ENCODE data around the gene PROK1.
"Not testable (repeated sequence)": the region's sequence is repeated elsewhere in the genome, so short reads cannot be mapped to it uniquely, and the experiment has no call there.

PROK1 gene

DNA sequence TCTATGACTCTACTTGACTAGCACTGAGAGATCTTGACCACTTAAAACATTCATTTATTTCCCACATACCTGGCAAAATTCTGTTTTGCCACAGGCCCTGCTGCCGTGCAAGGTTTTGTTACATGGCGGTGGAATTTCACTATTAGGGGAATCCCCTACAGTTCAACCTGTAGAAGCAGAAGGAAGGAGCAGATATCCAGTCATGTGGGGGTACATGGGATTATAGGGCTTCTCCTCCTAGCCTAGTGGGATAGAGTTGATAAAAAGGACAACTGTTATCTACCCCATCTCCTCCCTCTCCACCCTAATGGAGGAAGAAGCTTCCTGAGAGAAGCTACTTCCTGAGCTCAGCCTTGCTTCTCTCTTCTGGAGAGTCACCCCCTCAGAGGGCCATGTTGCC lies 17.7 kb upstream of the PROK1 start:
- no peak for DNase-seq (ENCODE audit: low spot score)

DNA sequence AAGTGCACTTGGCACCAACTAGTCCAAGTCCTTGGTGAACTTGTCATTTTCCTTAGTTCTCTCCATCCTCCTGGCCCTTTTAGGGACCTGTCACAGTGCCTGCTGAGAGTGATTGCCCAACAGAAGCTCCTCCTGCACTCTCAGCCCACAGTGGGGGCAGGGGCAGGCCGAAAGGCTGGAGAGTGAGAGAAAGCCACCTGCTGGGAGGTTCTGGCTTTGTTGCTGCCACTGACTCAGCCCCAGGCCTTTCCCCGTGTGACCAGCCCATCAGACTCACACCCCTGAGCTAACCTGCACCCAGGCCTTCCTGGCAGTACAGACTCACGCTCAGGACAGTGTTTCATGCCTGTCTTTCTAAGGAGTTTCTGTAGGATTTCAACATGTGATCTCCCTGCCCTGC lies 17.1 kb upstream of the PROK1 start:
- peak; percentile 21 for DNase-seq (ENCODE audit: low spot score)

DNA sequence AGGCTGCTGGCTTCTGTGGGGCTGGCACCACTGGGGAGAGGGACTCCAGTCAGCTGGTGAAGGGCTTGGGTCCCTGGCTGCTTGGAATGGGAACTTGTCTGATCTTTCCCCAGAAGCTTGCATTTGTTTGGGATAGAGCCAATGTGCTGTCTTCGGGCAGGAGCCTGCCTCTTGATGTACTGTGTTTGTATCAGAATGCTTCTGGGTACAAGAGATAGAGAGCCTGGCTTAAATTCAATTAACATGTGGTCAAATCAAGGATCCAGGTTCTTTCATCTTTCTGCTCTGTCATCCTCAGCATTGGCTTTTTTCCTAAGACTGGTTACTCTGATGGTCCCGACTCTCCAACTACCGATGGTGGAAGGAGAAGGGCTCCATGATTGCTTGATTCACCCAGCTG lies 16.0 kb upstream of the PROK1 start:
- no peak for DNase-seq (ENCODE audit: low spot score)

- no peak for DNase-seq (ENCODE audit: low spot score)
Observed at GRCh38 chr1:110436635-110437034, 14.3 kb upstream of the PROK1 start.

- DNase-seq (ENCODE audit: low spot score) = not testable (repeated sequence)
Observed at GRCh38 chr1:110437645-110438299, 13.2 kb upstream of the PROK1 start.

DNA sequence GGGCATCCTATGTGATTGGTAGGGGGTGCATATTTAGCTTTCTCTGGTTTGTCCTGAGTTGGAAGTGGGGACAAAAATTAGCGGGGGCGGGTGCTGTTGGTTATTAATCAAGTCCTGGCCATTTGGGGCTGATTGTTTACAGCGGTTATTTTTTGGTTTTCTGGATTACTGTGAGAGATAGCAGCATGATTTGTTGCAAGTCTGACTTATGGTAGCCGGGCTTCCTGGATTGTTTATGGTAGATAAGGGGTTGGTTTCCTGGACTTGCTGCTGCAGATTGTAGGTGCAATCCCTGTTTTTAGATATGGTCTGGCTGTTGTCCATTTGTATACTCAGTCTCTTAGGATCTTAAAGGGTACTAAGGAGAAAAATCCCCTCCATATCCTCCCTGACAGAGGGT lies 12.1 kb upstream of the PROK1 start:
- DNase-seq (ENCODE audit: low spot score) = no peak

- DNase-seq (ENCODE audit: low spot score) = not testable (repeated sequence)
Observed at GRCh38 chr1:110439873-110440272, 11.1 kb upstream of the PROK1 start.

- DNase-seq (ENCODE audit: low spot score) = no peak
Observed at GRCh38 chr1:110440877-110441276, 10.1 kb upstream of the PROK1 start.

DNA sequence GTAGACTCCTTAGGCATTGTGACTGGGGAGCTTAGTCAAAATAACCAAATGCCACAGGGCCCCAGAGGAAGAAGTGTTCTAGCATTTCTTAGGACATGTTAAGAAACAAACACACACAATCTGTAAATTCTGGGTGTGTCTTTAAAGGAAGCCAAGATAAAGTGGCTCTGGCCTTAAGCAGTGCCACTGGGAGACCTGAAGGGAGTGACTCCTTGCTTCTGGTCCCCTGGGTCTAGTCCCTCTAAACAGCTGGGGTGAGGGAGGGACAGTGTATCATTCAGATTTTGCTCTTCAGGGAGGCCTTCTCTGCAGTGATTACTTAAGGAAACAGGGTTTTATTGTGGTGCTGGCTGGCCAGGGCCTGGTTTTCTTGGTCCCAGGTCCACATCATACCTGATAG lies 9.1 kb upstream of the PROK1 start:
- no peak for DNase-seq (ENCODE audit: low spot score)

DNA sequence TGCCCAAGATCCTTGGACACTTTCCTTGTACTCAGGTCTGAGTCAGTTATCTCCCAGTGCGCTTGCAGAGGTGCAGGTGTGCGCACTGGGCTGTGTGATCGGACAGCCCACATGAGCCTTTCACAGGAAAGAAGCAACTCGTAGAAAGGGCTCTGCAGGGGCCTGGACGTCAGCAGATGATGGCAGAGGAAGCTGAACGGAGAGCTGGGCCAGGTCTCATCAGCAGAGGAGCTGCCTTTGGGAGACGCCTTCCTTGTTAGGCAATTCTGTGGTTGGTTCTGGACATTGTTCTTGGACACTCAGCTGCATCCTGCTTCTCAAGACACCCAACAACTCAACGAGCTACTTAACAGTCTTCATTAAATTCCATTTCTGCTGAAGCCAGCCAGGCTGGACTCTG lies 7.5 kb upstream of the PROK1 start:
- no peak for DNase-seq (ENCODE audit: low spot score)

GRCh38 chr1:110444561-110444960 lies 6.4 kb upstream of the PROK1 start:
- no peak for DNase-seq (ENCODE audit: low spot score)

DNA sequence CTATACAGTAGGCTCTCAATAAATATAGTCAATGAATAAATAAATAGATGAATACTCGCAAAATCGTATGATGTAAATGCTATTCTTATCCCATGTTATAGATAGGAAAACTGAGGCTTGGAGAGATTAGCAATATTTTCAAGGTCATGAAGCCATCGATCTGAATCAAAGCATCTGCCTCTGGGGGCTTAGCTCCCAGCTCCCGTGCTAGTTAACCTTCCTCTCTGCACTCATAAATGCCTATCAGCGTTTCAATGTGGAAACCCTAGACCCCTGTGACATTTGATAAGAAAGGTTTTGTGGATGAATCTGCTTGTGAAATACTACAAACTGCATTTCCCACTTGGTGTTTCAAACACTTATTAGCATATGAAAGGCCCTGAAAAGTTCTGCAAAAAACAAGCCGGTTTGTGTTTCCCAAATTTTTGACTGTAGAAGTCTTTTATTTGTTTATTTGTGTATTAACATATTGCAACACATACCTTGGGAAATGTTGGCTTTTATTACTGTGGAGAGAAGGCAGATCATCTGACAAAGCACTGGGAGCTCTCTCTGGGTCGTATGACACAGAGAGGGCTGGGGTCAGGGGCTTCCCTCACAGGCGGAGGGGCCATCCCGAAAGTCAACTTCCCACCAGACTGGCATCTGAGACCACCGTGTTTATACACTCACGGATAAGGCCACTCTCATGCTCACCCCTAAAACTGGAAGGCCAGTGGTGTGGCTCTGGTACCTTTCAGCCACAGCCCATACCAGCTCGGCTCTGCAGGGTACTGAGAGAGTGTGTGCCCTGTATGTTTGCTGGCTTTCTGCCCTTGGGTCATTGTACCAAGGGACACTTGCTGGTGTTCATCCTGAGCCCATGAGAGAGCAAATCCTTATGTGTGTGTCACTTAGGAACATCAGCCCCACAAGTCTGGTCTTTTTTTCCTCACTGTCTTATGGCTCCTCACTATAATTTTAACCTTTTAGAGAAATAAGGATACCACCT lies 993 bp upstream of the PROK1 start:
- DNase-seq (ENCODE audit: low spot score) = no peak

DNA sequence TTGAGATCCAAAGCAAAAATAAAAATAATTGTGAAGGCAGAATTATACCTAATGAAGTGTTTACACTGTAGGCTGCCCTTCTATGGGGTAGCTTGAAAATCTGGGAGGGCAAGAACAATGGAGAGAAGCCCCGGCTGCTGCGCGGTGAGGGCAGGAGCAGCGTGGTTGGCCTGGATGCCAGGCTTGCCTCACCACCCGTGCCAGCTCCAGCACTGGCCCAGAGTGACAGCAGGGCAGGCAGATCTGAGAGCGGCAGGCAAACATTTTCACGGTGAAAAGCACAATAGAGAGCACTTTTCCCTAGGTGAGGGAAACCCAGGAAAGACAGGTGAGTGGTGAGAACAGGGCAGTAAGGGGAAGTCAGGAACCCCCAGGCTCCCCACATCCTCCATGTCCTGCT lies 1.4 kb downstream of the PROK1 start:
- DNase-seq (ENCODE audit: low spot score) = no peak

GRCh38 chr1:110453829-110454228 lies 2.9 kb downstream of the PROK1 start:
- DNase-seq (ENCODE audit: low spot score) = no peak

GRCh38 chr1:110454328-110454727 lies 3.4 kb downstream of the PROK1 start:
- no peak for DNase-seq (ENCODE audit: low spot score)

DNA sequence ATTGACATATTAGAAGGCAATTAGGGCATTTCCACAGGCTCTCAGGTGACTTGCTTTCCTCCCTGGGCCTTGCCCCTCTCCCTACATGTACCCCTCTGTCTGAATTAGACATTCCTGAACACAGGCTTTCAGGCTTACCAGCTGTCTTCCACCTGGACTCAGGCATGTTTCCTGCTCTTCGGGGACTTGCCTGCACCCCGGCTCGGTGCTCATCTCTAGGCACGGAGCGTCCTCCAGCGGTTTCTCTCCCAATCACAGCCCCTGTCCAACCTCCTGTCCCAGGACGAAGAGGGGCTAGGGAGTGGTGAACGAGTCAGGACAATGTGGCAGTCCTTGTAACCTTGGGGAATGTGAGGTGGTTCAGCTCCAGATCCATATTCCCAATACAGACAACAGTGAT lies 4.2 kb downstream of the PROK1 start:
- DNase-seq (ENCODE audit: low spot score) = no peak

- no peak for DNase-seq (ENCODE audit: low spot score)
Observed at GRCh38 chr1:110457206-110457605, 6.3 kb downstream of the PROK1 start.

- DNase-seq (ENCODE audit: low spot score) = peak; percentile 70
Observed at GRCh38 chr1:110460253-110461220, 9.6 kb downstream of the PROK1 start.

DNA sequence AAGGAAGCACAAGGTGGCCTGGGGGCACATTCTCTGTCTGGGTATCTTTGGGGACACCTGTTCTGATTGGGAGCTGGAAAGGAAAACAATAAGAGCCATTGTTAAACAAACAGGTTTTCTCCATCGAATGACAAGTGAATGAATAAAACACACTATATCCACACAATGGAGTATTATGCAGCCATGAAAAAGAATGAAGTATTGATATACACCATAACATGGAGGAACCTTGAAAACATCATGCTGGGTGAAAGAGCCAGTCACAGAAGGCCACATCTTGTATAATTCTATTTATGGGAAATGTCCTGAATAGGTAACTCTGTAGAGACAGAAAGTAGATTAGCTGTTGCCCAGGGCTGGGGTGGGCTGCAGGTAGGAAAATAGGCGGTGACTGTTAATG lies 11.1 kb downstream of the PROK1 start:
- DNase-seq (ENCODE audit: low spot score) = no peak

DNA sequence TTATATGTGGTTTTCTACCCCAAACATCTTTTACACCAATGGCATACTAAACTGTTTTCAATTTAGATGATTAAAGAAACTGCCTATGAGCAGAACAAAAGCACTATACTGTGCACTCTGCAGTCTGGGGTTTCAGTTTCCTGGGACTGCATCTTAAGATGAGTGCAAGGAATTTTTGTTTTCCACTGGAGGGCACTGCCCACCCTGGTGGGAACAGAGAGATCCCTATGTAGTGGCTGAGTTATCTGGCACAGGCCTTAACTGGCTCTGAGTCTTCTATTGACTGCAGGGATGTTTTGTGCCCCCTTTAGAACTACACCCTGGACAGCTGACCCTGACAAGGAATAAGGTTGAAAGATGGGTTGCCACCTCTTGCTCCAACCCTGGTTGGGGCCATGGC lies 12.0 kb downstream of the PROK1 start:
- DNase-seq (ENCODE audit: low spot score) = no peak

DNA sequence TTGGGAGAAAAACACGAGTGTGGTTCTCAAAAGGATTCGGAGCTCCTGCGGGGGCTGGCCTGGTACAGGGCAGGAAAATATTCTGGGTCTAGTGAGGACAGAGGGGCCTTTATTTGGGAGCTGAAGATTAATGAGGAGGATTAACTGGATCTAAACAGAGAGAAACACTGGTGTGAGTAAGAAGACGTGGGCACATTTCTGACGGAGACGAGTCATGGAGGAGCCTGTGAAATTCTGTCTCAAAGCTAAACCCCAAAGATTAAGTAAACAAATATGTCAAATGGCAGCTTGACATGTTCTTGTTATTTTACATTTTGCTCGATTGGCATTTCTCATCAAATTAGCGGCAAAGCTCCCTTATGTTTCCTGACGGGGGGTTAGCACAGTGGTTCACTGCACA lies 12.8 kb downstream of the PROK1 start:
- no peak for DNase-seq (ENCODE audit: low spot score)

DNA sequence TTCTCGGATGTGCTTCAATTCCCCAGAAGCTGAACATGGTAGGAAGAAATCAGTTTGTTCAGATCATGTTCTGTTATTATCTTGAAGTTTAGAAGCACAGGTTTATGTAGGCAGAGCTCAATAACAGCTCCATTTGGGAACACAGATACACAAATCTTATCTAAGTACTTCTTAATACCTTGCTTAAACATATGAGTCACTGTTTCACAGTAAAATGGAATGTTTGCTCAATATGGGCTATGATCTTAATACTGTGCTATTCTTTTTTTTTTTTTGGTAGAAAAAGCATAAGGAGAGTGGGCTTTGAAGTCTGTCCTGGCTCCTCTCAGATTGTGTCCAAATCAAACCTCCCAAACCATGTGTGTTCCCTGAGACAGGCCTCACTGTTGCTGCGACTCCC lies 13.4 kb downstream of the PROK1 start:
- DNase-seq (ENCODE audit: low spot score) = no peak
